Colonic mucosa (tissue), 4 donors: ENCODE measurements around the gene RPGRIP1L. TPM values are rescaled to one million over a fixed set of nuclear protein-coding genes. Genes with fewer than 3 reads are reported as not detected.

Source experiments
- DNase-seq: peaks from one replicate; pipeline ENCODE4 v3.0.0-alpha.2; 2020
- H3K27ac ChIP-seq: fragments of 200-600 bp; one replicate; pipeline ENCODE4 v1.8.0; 2021
- H3K27me3 ChIP-seq: fragments of 200-600 bp; one replicate; pipeline ENCODE4 v1.8.0; 2021
- H3K36me3 ChIP-seq: fragments of 200-600 bp; one replicate; pipeline ENCODE4 v1.8.0; 2021
- H3K4me1 ChIP-seq: fragments of 200-600 bp; one replicate; pipeline ENCODE4 v1.8.0; 2021; ENCODE audit warnings: mild to moderate bottlenecking
- H3K4me3 ChIP-seq: fragments of 200-600 bp; one replicate; pipeline ENCODE4 v1.8.0; 2021
- H3K9ac ChIP-seq, 2 donors: one replicate each; pipeline ENCODE4 v1.7.0; 2013; ENCODE audit warnings: control low read depth in 2 of 2, low read depth in 2 of 2, low read length in 2 of 2
- H3K9me3 ChIP-seq: fragments of 200-600 bp; one replicate; pipeline ENCODE4 v1.8.0; 2021
- intact Hi-C: fragments of 100-400 bp; cut with DNase I; formaldehyde crosslinking; loops from one replicate; pipeline ENCODE4 v1.14.1; 2022
- total RNA-seq, 2 donors: library from RNA; stranded (reverse); fragmentation: NEBNext Ultra II Directional in 1 of 2; extraction: Animal tissue kit (Norgen Biotek cat#: 25700) in 1 of 2; gene quantifications; one replicate each; pipeline ENCODE4 v1.2.1, GENCODE V29; 2021
- TF ChIP-seq, protein P1 (sequence below): fragments of 200-600 bp; IDR thresholded peaks from one replicate; pipeline ENCODE4 v1.8.0; 2022; ENCODE audit warnings: antibody characterized with exemption, mild to moderate bottlenecking
- donor health status: healthy.
- donor health status: DM: no; HTN: no; CAD: no.
- donor health status: DM: no; HTN: no; CAD: no.

Gene RPGRIP1L
- total RNA-seq, 2 donors from 2014 or later: 1.6 to 5.5 TPM

DNA sequence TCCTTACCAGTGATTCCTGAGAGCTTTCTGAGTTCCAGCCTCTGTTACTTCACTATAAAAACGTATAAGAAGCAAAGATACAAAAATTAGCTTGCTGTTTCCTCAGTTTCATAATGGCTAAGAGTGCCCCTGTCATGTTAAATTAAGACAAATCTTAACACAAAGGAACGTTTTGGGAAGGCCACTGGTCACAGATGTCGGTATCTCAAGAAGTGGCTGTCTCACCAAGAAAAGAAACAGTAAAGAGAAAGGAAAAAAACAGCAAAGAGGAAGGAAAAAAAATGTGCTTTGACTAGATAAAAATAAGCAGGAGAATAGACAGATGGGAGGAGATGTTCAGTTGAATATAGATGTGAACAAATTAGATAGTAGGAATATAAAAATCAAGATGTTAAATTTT, 105.9 kb downstream of the RPGRIP1L start:
- Histone ChIP-seq H3K27me3 (no peaks in the 10 kb centered on the region), H3K27ac (no peak overlapping the region), H3K9ac (no peak overlapping the region), H3K4me3 (no peak overlapping the region), H3K4me1 (no peaks in the 10 kb centered on the region), H3K36me3 (no peaks in the 10 kb centered on the region), H3K9me3 (no peaks in the 10 kb centered on the region)
- no peak for DNase-seq
- TF ChIP-seq, protein P1, sequence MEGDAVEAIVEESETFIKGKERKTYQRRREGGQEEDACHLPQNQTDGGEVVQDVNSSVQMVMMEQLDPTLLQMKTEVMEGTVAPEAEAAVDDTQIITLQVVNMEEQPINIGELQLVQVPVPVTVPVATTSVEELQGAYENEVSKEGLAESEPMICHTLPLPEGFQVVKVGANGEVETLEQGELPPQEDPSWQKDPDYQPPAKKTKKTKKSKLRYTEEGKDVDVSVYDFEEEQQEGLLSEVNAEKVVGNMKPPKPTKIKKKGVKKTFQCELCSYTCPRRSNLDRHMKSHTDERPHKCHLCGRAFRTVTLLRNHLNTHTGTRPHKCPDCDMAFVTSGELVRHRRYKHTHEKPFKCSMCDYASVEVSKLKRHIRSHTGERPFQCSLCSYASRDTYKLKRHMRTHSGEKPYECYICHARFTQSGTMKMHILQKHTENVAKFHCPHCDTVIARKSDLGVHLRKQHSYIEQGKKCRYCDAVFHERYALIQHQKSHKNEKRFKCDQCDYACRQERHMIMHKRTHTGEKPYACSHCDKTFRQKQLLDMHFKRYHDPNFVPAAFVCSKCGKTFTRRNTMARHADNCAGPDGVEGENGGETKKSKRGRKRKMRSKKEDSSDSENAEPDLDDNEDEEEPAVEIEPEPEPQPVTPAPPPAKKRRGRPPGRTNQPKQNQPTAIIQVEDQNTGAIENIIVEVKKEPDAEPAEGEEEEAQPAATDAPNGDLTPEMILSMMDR: no peak
- intact Hi-C loops: no loop called here

DNA sequence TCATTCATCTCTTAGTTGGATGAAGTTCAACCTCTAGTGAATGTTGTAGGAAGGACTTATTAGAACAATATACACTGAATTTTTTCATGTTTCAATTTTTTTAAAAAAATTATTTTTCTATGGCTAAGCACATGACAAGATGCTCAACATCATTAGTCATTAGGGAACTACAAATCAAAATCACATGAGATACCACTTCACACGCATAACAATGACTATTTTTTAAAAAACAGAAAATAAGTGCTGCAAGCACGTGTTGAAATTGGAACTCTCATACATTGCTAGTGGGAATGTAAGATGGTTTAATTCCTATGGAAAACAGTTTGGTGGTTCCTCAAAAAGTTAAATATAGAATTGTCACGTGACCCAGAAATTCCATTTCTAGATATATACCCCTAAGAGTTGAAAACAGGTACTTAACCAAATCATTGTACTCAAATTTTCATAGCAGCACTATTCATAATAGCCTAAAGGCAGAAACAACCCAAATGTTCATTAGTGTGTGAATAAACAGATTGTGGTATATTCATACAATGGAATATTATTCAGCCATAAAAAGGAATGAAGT, 115.5 kb downstream of the RPGRIP1L start:
- Histone ChIP-seq H3K4me1 (no peaks in the 10 kb centered on the region), H3K4me3 (no peak overlapping the region), H3K9me3 (no peaks in the 10 kb centered on the region), H3K36me3 (no peaks in the 10 kb centered on the region), H3K27ac (no peak overlapping the region), H3K9ac (no peak overlapping the region), H3K27me3 (no peaks in the 10 kb centered on the region)
- TF ChIP-seq, protein P1: no peak
- intact Hi-C loops: no loop called here
- no peak for DNase-seq

DNA sequence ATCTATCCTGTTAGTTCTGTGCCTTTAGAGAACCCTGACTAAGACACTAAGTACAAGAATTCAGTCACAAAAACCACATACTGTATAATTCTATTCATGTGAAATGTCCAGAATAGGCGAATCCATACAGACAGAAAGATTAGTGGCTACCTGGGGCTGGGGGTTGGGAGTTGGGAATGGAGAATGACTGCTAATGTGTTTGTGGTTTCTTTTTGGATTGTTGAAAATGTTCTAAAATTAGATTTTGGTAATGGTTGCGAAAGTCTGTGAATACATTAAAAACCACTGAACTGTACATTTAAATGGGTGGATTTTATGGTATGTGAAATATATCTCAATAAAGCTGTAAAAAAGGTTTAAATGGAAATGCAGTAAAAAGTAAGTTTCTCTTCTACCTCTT, 120.3 kb downstream of the RPGRIP1L start:
- H3K4me3 ChIP-seq: no peak overlapping the region
- no peak for DNase-seq
- no peaks in the 10 kb centered on the region for H3K9me3 ChIP-seq
- no peak overlapping the region for H3K27ac ChIP-seq
- H3K9ac ChIP-seq: no peak overlapping the region
- H3K36me3 ChIP-seq: no peaks in the 10 kb centered on the region
- intact Hi-C loops: no loop called here
- H3K27me3 ChIP-seq: no peaks in the 10 kb centered on the region
- TF ChIP-seq, protein P1: no peak
- no peaks in the 10 kb centered on the region for H3K4me1 ChIP-seq

DNA sequence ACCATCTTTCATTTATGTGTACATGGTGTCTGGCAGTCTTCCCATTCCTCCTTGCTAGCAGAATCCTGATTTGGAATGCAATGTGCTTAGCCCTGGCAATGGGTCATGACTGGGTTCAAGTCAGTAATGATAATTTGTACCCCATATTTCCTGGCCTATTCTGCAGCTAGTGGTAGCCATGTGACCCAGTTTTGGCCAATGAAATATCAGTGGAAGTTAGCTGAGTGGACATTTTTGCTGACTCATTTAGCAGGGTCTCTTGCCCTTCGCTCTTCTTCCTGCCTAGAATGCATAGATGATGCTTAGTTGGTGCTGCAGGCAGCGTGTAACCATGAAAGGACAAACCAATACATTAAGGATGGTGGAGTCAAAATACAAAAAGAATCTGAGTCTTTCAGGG, 121.9 kb downstream of the RPGRIP1L start:
- intact Hi-C loops: no loop called here
- Histone ChIP-seq H3K4me1 (no peaks in the 10 kb centered on the region), H3K9me3 (no peaks in the 10 kb centered on the region)

DNA sequence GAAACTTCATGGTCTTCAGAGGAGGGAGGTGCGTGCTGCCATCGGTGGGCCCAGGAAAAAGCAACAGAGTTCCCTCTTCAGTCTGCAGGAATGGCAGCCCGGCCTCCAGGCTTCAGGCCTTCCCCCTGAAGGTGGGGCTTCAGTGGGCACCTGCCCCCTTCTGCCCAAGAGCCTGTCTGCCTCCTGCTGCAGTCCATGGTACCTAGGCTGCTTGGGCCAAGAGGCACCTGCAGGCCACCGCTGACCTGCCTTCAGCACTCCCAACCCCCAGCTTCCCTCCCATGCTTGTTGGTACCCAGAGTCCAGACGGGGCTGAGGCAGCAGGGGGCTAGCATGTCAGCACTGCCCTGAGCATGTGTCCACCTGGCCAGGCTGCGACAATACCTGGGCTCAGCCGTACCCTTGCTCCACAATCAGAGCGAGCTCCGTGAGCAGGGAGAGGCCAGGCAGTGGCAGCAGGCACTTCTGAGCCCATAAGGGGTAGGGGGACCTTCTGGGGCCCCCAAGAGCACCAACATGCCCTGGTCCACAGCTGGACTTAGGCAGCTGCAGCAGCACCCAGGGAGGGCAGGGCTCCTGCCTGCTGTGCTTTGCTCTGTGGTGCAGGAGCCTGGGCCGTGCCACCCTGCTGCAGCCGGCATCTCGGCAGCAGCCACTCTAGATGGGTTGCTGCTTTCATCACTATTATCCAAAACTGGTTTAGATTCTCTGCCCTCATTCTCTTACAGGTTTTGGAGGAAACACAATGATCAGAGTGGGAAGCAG, 123.4 kb downstream of the RPGRIP1L start:
- Histone ChIP-seq H3K27ac (no peak overlapping the region), H3K36me3 (no peaks in the 10 kb centered on the region)
- TF ChIP-seq, protein P1: no peak

More for the DNA sequence above, 121.9 kb downstream of the RPGRIP1L start:
- TF ChIP-seq, protein P1: no peak
- Histone ChIP-seq H3K4me3 (no peak overlapping the region), H3K27ac (no peak overlapping the region), H3K27me3 (no peaks in the 10 kb centered on the region), H3K9ac (no peak overlapping the region), H3K36me3 (no peaks in the 10 kb centered on the region)
- DNase-seq: no peak

More for the DNA sequence above, 123.4 kb downstream of the RPGRIP1L start:
- intact Hi-C loops: no loop called here
- Histone ChIP-seq H3K9ac (no peak overlapping the region), H3K9me3 (no peaks in the 10 kb centered on the region), H3K27me3 (no peaks in the 10 kb centered on the region), H3K4me1 (no peaks in the 10 kb centered on the region), H3K4me3 (no peak overlapping the region)
- DNase-seq: no peak
